HEK293 (cell line): ENCODE results near the gene GNB1L.
A peak's percentile ranks its signal among the peaks of the same experiment; 100 is the strongest.

Source experiments
- BCL11A ChIP-seq: fragments of 450-650 bp; formaldehyde crosslinking; IDR thresholded peaks from 2 replicates; pipeline ENCODE4 v1.5.1; 2016; ENCODE audit warnings: low read depth, missing biosample characterization, missing genetic modification characterization
- EGR2 ChIP-seq: fragments of 450-650 bp; formaldehyde crosslinking; IDR thresholded peaks from 2 replicates; pipeline ENCODE4 v1.5.1; 2016; ENCODE audit warnings: low read depth, missing biosample characterization, missing genetic modification characterization
- GLIS2 ChIP-seq: fragments of 450-650 bp; formaldehyde crosslinking; IDR thresholded peaks from 2 replicates; pipeline ENCODE4 v1.5.1; 2016; ENCODE audit warnings: missing biosample characterization, missing genetic modification characterization
- HOXD13 ChIP-seq: sonication (generic); formaldehyde crosslinking; IDR thresholded peaks from 2 replicates; pipeline ENCODE4 v1.8.0; 2022; ENCODE audit warnings: missing genetic modification reagents, borderline replicate concordance
- IKZF3 ChIP-seq: fragments of 450-650 bp; IDR thresholded peaks from 2 replicates; pipeline ENCODE4 v1.5.0; 2018; ENCODE audit warnings: missing biosample characterization, mild to moderate bottlenecking, missing genetic modification characterization, moderate library complexity
- KLF17 ChIP-seq: fragments of 450-650 bp; formaldehyde crosslinking; IDR thresholded peaks from 2 replicates; pipeline ENCODE4 v1.5.1; 2016; ENCODE audit warnings: missing biosample characterization, missing genetic modification characterization
- KLF8 ChIP-seq: fragments of 450-650 bp; formaldehyde crosslinking; IDR thresholded peaks from 2 replicates; pipeline ENCODE4 v1.5.1; 2016; ENCODE audit warnings: missing biosample characterization, missing genetic modification characterization
- MYNN ChIP-seq: fragments of 450-650 bp; formaldehyde crosslinking; IDR thresholded peaks from 2 replicates; pipeline ENCODE4 v1.5.1; 2016; ENCODE audit warnings: missing biosample characterization, missing genetic modification characterization, borderline replicate concordance
- MZF1 ChIP-seq: fragments of 450-650 bp; formaldehyde crosslinking; IDR thresholded peaks from 2 replicates; pipeline ENCODE4 v1.5.1; 2017; ENCODE audit warnings: missing biosample characterization, missing genetic modification characterization, borderline replicate concordance
- PRDM10 ChIP-seq: fragments of 450-650 bp; formaldehyde crosslinking; IDR thresholded peaks from 2 replicates; pipeline ENCODE4 v1.5.1; 2016; ENCODE audit warnings: missing biosample characterization, missing genetic modification characterization
- WT1 ChIP-seq: fragments of 450-650 bp; formaldehyde crosslinking; IDR thresholded peaks from 2 replicates; pipeline ENCODE4 v1.5.1; 2016; ENCODE audit warnings: missing biosample characterization, missing genetic modification characterization
- ZBTB10 ChIP-seq: fragments of 450-650 bp; formaldehyde crosslinking; IDR thresholded peaks from 2 replicates; pipeline ENCODE4 v1.5.1; 2016; ENCODE audit warnings: missing biosample characterization, missing genetic modification characterization
- ZEB2 ChIP-seq: fragments of 450-650 bp; formaldehyde crosslinking; IDR thresholded peaks from 2 replicates; pipeline ENCODE4 v1.5.1; 2016; ENCODE audit warnings: missing biosample characterization, missing genetic modification characterization
- ZFP69B ChIP-seq: fragments of 450-650 bp; formaldehyde crosslinking; IDR thresholded peaks from 2 replicates; pipeline ENCODE4 v1.5.1; 2016; ENCODE audit warnings: missing biosample characterization, missing genetic modification characterization
- ZNF146 ChIP-seq: fragments of 450-650 bp; formaldehyde crosslinking; IDR thresholded peaks from 2 replicates; pipeline ENCODE4 v1.5.1; 2016; ENCODE audit warnings: missing biosample characterization, missing genetic modification characterization
- ZNF16 ChIP-seq: fragments of 450-650 bp; formaldehyde crosslinking; IDR thresholded peaks from 2 replicates; pipeline ENCODE4 v1.5.1; 2016; ENCODE audit warnings: low read depth, missing biosample characterization, missing genetic modification characterization
- ZNF223 ChIP-seq: fragments of 450-650 bp; formaldehyde crosslinking; IDR thresholded peaks from 2 replicates; pipeline ENCODE4 v1.5.1; 2016; ENCODE audit warnings: missing biosample characterization, missing genetic modification characterization
- ZNF239 ChIP-seq: fragments of 450-650 bp; formaldehyde crosslinking; IDR thresholded peaks from 2 replicates; pipeline ENCODE4 v1.5.1; 2016; ENCODE audit warnings: missing biosample characterization, missing genetic modification characterization
- ZNF37A ChIP-seq: fragments of 450-650 bp; IDR thresholded peaks from 2 replicates; pipeline ENCODE4 v1.5.1; 2018; ENCODE audit warnings: missing biosample characterization, missing genetic modification characterization
- ZNF398 ChIP-seq: fragments of 450-650 bp; formaldehyde crosslinking; IDR thresholded peaks from 2 replicates; pipeline ENCODE4 v1.5.1; 2017; ENCODE audit warnings: missing biosample characterization, missing genetic modification characterization
- ZNF473 ChIP-seq: fragments of 450-650 bp; formaldehyde crosslinking; IDR thresholded peaks from 2 replicates; pipeline ENCODE4 v1.5.1; 2017; ENCODE audit warnings: missing biosample characterization, missing genetic modification characterization
- ZNF624 ChIP-seq: fragments of 450-650 bp; formaldehyde crosslinking; IDR thresholded peaks from 2 replicates; pipeline ENCODE4 v1.5.1; 2017; ENCODE audit warnings: missing biosample characterization, missing genetic modification characterization
- ZNF645 ChIP-seq: fragments of 450-650 bp; formaldehyde crosslinking; IDR thresholded peaks from 2 replicates; pipeline ENCODE4; 2016; ENCODE audit warnings: missing biosample characterization, missing genetic modification characterization
- ZNF670 ChIP-seq: fragments of 450-650 bp; formaldehyde crosslinking; IDR thresholded peaks from 2 replicates; pipeline ENCODE4 v1.5.1; 2016; ENCODE audit warnings: missing biosample characterization, missing genetic modification characterization, low read depth
- ZNF768 ChIP-seq: fragments of 450-650 bp; formaldehyde crosslinking; IDR thresholded peaks from 2 replicates; pipeline ENCODE4 v1.5.1; 2018; ENCODE audit warnings: missing biosample characterization, mild to moderate bottlenecking, missing genetic modification characterization
- ZNF837 ChIP-seq: fragments of 450-650 bp; formaldehyde crosslinking; IDR thresholded peaks from 2 replicates; pipeline ENCODE4 v1.5.1; 2016; ENCODE audit warnings: missing biosample characterization, missing genetic modification characterization
- ZSCAN5A ChIP-seq: fragments of 450-650 bp; formaldehyde crosslinking; IDR thresholded peaks from 2 replicates; pipeline ENCODE4 v1.5.1; 2016; ENCODE audit warnings: missing biosample characterization, missing genetic modification characterization

The GNB1L gene

GRCh38 chr22:19855504-19856409 is 1.1 kb upstream of the GNB1L start (continued):
- TF ChIP-seq ZNF670 (no peak), ZBTB10 (tag by site-specific recombination) (peak; percentile 70), PRDM10 (peak; percentile 57; the same call in 1 of the 2 replicates), ZSCAN5A (tag by site-specific recombination) (no peak), ZEB2 (tag by site-specific recombination) (peak; percentile 70), ZNF223 (tag by site-specific recombination) (peak; percentile 67), ZNF645 (tag by site-specific recombination) (no peak), ZNF837 (tag by site-specific recombination) (no peak), ZNF37A (no peak; the same call in 1 of the 2 replicates), WT1 (peak; percentile 80), MYNN (tag by site-specific recombination) (no peak), ZNF768 (tag by site-specific recombination) (no peak), MZF1 (tag by site-specific recombination) (0 out of 2 replicates have a peak, but pooled peaks have one; percentile 31), IKZF3 (peak; percentile 67; the same call in 1 of the 2 replicates), EGR2 (tag by site-specific recombination) (peak; percentile 84), ZFP69B (tag by site-specific recombination) (peak; percentile 25; the same call in 1 of the 2 replicates), GLIS2 (no peak; the same call in none of the 2 replicates), KLF17 (peak; percentile 90), ZNF473 (tag by site-specific recombination) (no peak), ZNF624 (tag by site-specific recombination) (no peak), ZNF239 (tag by site-specific recombination) (no peak), ZNF16 (tag by site-specific recombination) (no peak), KLF8 (peak; percentile 23; the same call in 1 of the 2 replicates), ZNF146 (tag by site-specific recombination) (no peak), ZNF398 (tag by site-specific recombination) (0 out of 2 replicates have a peak, but pooled peaks have one; percentile 30), HOXD13 (no peak), BCL11A (tag by site-specific recombination) (no peak)
